Calu3 (cell line): ENCODE results near the gene DDAH1. TPM values are rescaled to one million over a fixed set of nuclear protein-coding genes. Genes with fewer than 3 reads are reported as not detected.

Experiments
- BruUV-seq: library from RNA; stranded (reverse); fragments of 400-500 nt; replicated peaks from 2 replicates; lab custom pipeline; 2021; lab: Mats Ljungman, UMichigan
- CTCF ChIA-PET: fragments of 300-600 bp; sonication (Branson Sonifier 250); formaldehyde crosslinking; loops from one replicate; lab custom pipeline; 2022; ENCODE audit warnings: antibody characterized with exemption; lab: Charles Lee
- DNase-seq: peaks from one replicate; pipeline ENCODE4 v3.0.0; 2022
- H3K27ac Mint-ChIP-seq: one replicate; pipeline ENCODE4 v1.8.0; 2022; ENCODE audit warnings: mixed read lengths; ENCODE audit not compliant: unreplicated experiment
- H3K27me3 Mint-ChIP-seq: one replicate; pipeline ENCODE4 v1.8.0; 2022; ENCODE audit warnings: mixed read lengths; ENCODE audit not compliant: unreplicated experiment
- H3K36me3 Mint-ChIP-seq: one replicate; pipeline ENCODE4 v1.8.0; 2022; ENCODE audit warnings: mild to moderate bottlenecking, moderate library complexity, mixed read lengths; ENCODE audit not compliant: insufficient read depth, unreplicated experiment
- H3K4me1 Mint-ChIP-seq: one replicate; pipeline ENCODE4 v1.8.0; 2022; ENCODE audit warnings: mild to moderate bottlenecking, low read depth, mixed read lengths; ENCODE audit not compliant: unreplicated experiment
- H3K4me3 Mint-ChIP-seq: one replicate; pipeline ENCODE4 v1.8.0; 2022; ENCODE audit warnings: mild to moderate bottlenecking, low read depth, moderate library complexity, mixed read lengths; ENCODE audit not compliant: unreplicated experiment
- H3K9me3 Mint-ChIP-seq: one replicate; pipeline ENCODE4 v1.8.0; 2022; ENCODE audit warnings: low read depth, mixed read lengths; ENCODE audit not compliant: unreplicated experiment
- intact Hi-C: fragments of 100-400 bp; cut with micrococcal nuclease; formaldehyde crosslinking; loops from one replicate; pipeline ENCODE4 v1.10.0; 2022; ENCODE audit not compliant: unreplicated experiment
- total RNA-seq: library from RNA; stranded (reverse); gene quantifications from 2 replicates; pipeline ENCODE4 v1.2.3, GENCODE V29; 2022
- TF ChIP-seq, protein P1 (sequence below): fragments of 200-600 bp; IDR thresholded peaks from one replicate; pipeline ENCODE4 v1.8.0; 2022; ENCODE audit warnings: antibody characterized with exemption; ENCODE audit not compliant: unreplicated experiment

The DDAH1 gene
- total RNA-seq, 1 experiment from 2014 or later: 84.1 TPM

DNA sequence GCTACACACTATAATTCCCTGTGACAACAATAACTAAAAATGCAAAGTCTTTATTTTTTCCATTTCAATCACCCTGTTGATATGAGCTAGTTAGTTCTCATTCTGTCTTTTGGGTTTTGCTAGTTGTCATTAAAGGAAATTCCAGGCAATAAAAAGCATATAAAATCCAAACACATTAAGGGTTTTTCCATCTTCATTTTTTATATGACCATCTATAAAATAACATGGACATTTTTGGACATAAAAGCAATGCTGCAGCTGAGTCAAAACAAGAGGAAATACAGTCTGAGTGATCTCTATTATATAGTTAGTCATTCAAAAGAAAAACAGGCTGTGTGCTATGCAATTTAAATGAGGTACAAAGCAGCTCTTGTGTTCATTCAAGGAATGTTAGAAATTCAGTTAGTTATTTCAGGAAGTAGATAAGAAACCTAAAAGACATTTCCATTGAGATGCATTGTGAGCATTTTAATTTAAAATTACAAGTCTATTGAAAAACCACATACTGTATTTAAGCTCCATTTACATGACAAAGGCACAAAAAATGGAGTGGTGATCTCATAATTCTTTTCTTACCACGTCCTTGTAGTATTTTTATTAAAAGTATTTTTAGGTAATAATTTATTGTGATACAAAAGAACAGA lies 121.2 kb downstream of the DDAH1 start:
- CTCF ChIA-PET: interaction anchor here (0.7 to 2.8 kb wide), 18 partner anchors 14 to 349 kb away, joined by 3 to 15 read pairs (median 6); partner anchors contain the start of genes BCL10, CCN1 and DDAH1
- H3K4me3 Mint-ChIP-seq: peak overlapping the region; percentile 39
- intact Hi-C loops: loop anchor here (1.0 to 5.0 kb wide), 3 partner anchors 15 to 119 kb away; no protein-coding TSS in a partner anchor

GRCh38 chr1:85343213-85343611 lies 121.7 kb downstream of the DDAH1 start:
- Mint-ChIP-seq H3K4me1 (peaks cover 80% of the 10 kb centered on the region), H3K27me3 (no peaks in the 10 kb centered on the region), H3K9me3 (no peaks in the 10 kb centered on the region), H3K36me3 (peaks cover 29% of the 10 kb centered on the region), H3K4me3 (peak overlapping the region; percentile 39), H3K27ac (peak overlapping the region; percentile 96)
- BruUV-seq: no TSS peak
- no peak for DNase-seq
- CTCF ChIA-PET: interaction anchor here (0.7 to 2.8 kb wide), 15 partner anchors 14 to 349 kb away, joined by 3 to 15 read pairs (median 7); partner anchors contain the start of genes BCL10, CCN1 and DDAH1
- intact Hi-C loops: loop anchor here (2.0 to 5.0 kb wide), 2 partner anchors 14 to 119 kb away; no protein-coding TSS in a partner anchor
- TF ChIP-seq, protein P1, sequence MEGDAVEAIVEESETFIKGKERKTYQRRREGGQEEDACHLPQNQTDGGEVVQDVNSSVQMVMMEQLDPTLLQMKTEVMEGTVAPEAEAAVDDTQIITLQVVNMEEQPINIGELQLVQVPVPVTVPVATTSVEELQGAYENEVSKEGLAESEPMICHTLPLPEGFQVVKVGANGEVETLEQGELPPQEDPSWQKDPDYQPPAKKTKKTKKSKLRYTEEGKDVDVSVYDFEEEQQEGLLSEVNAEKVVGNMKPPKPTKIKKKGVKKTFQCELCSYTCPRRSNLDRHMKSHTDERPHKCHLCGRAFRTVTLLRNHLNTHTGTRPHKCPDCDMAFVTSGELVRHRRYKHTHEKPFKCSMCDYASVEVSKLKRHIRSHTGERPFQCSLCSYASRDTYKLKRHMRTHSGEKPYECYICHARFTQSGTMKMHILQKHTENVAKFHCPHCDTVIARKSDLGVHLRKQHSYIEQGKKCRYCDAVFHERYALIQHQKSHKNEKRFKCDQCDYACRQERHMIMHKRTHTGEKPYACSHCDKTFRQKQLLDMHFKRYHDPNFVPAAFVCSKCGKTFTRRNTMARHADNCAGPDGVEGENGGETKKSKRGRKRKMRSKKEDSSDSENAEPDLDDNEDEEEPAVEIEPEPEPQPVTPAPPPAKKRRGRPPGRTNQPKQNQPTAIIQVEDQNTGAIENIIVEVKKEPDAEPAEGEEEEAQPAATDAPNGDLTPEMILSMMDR: no peak

More for the DNA sequence above, 121.2 kb downstream of the DDAH1 start:
- DNase-seq: no peak
- Mint-ChIP-seq H3K27ac (peak overlapping the region; percentile 96), H3K4me1 (peaks cover 80% of the 10 kb centered on the region), H3K36me3 (peaks cover 34% of the 10 kb centered on the region), H3K9me3 (no peaks in the 10 kb centered on the region), H3K27me3 (no peaks in the 10 kb centered on the region)
- TF ChIP-seq, protein P1: no peak
- BruUV-seq: no TSS peak

GRCh38 chr1:85342207-85342606 lies 122.8 kb downstream of the DDAH1 start:
- CTCF ChIA-PET: no interaction called here
- DNase-seq: no peak
- H3K4me1 Mint-ChIP-seq: peaks cover 84% of the 10 kb centered on the region
- H3K27me3 Mint-ChIP-seq: no peaks in the 10 kb centered on the region
- TF ChIP-seq, protein P1: no peak
- no peaks in the 10 kb centered on the region for H3K9me3 Mint-ChIP-seq
- no peak overlapping the region for H3K4me3 Mint-ChIP-seq
- H3K27ac Mint-ChIP-seq: peak overlapping the region; percentile 96
- peaks cover 27% of the 10 kb centered on the region for H3K36me3 Mint-ChIP-seq
- intact Hi-C loops: loop anchor here (2.0 to 5.0 kb wide), 2 partner anchors 13 to 120 kb away; no protein-coding TSS in a partner anchor
- no TSS peak for BruUV-seq

DNA sequence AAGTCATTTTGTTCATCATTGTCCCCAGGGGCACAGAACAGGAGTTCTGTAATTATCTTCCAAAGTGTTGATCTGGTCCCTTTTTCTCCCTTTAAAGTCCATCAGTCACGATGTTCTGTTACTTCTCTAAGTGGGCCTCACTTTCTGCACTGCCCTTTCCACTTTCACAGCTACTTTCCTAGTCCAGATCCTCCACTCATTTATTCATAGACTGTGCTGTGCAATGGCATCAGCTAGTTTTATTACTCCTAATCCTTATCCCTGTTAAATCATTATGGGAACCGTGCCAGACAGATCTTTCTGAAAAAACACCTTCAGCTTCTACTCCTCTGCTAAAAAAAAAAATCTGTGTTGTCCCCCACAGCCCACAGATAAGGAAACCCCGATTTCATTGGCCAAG lies 124.5 kb downstream of the DDAH1 start:
- TF ChIP-seq, protein P1: no peak
- CTCF ChIA-PET: interaction anchor here (1.1 kb wide), 1 partner anchor 112 kb away, joined by 3 read pairs; no protein-coding TSS in a partner anchor
- BruUV-seq: no TSS peak
- Mint-ChIP-seq H3K27ac (peak overlapping the region; percentile 39), H3K4me3 (peak overlapping the region; percentile 4), H3K36me3 (peaks cover 27% of the 10 kb centered on the region), H3K9me3 (no peaks in the 10 kb centered on the region), H3K27me3 (no peaks in the 10 kb centered on the region), H3K4me1 (peaks cover 89% of the 10 kb centered on the region)
- intact Hi-C loops: loop anchor here (5.0 kb wide), 1 partner anchor 122 kb away; no protein-coding TSS in a partner anchor
- no peak for DNase-seq
